Spleen (tissue), 11 donors: ENCODE measurements around the gene DIDO1. TPM values are rescaled to one million over a fixed set of nuclear protein-coding genes. Genes with fewer than 3 reads are reported as not detected.
A peak's percentile ranks its signal among the peaks of the same experiment; 100 is the strongest.

ENCODE experiments used
- DNase-seq: peaks from one replicate; pipeline ENCODE4 v3.0.0-alpha.2; 2020
- H3K27ac ChIP-seq, 8 donors: fragments of 200-600 bp; sonication (generic) in 7 of 8; 1 replicate in 4 of 8; 2 replicates in 4 of 8; pipeline versions ENCODE4 v1.5.0 to v1.8.0; 2016 to 2021; ENCODE audit warnings: inconsistent platforms in 4 of 8, mild to moderate bottlenecking in 4 of 8, moderate library complexity in 1 of 8
- H3K27me3 ChIP-seq, 7 donors: fragments of 200-600 bp; sonication (generic) in 6 of 7; replicated peaks in 1 of 7; 1 replicate in 4 of 7; 2 replicates in 3 of 7; pipeline versions ENCODE4 v1.5.0 to v1.8.0; 2016 to 2021; ENCODE audit warnings: inconsistent platforms in 3 of 7, mild to moderate bottlenecking in 1 of 7
- H3K36me3 ChIP-seq, 6 donors: fragments of 200-600 bp; sonication (generic) in 5 of 6; 1 replicate in 4 of 6; 2 replicates in 2 of 6; pipeline versions ENCODE4 v1.5.0 to v1.8.0; 2016 to 2021; ENCODE audit warnings: inconsistent platforms in 2 of 6
- H3K4me1 ChIP-seq, 6 donors: fragments of 200-600 bp; sonication (generic) in 5 of 6; 1 replicate in 3 of 6; 2 replicates in 3 of 6; pipeline versions ENCODE4 v1.5.0 to v1.8.0; 2016 to 2021; ENCODE audit warnings: inconsistent platforms in 3 of 6
- H3K4me3 ChIP-seq, 8 donors: fragments of 200-600 bp; sonication (generic) in 7 of 8; 1 replicate in 4 of 8; 2 replicates in 4 of 8; pipeline versions ENCODE4 v1.5.0 to v1.8.0; 2016 to 2021; ENCODE audit warnings: inconsistent platforms in 4 of 8, mild to moderate bottlenecking in 4 of 8, moderate library complexity in 2 of 8
- H3K9me3 ChIP-seq, 8 donors: fragments of 200-600 bp; sonication (generic) in 7 of 8; 1 replicate in 4 of 8; 2 replicates in 4 of 8; pipeline versions ENCODE4 v1.5.0 to v1.8.0; 2016 to 2021; ENCODE audit warnings: inconsistent platforms in 4 of 8
- POLR2A ChIP-seq, 3 donors: fragments of 450-650 bp; IDR thresholded peaks; one replicate each; pipeline ENCODE4 v1.5.1; 2017; ENCODE audit warnings: antibody characterized with exemption in 3 of 3, mild to moderate bottlenecking in 1 of 3
- POLR2AphosphoS5 ChIP-seq, 3 donors: sonication (generic); formaldehyde crosslinking; IDR thresholded peaks; one replicate each; pipeline ENCODE4 v1.5.1; 2017; ENCODE audit warnings: antibody characterized with exemption in 3 of 3
- WGBS, 5 donors: extraction: QIAGEN DNeasy Blood & Tissue Kit in 3 of 5; methylation state at CpG; one replicate each; pipeline versions ENCODE4 v1.1.5 to v1.1.7; 2013 to 2018; 5-methylcytosine and 5-hydroxymethylcytosine counted together
- intact Hi-C: fragments of 100-400 bp; cut with DNase I; formaldehyde crosslinking; loops from one replicate; pipeline ENCODE4 v1.15.0; 2023; ENCODE audit warnings: low total_unique reads
- polyA plus RNA-seq, 3 donors: library from polyadenylated mRNA; stranded (reverse); fragments of 200-250 nt; gene quantifications; one replicate each; pipeline ENCODE4 v1.2.1, GENCODE V29; 2013
- total RNA-seq, 7 donors: library from RNA; depleted of rRNA in 3 of 7; stranded (reverse); fragments of >200 nt in 3 of 7; fragmentation: NEBNext Ultra II Directional in 4 of 7; extraction: Animal tissue kit (Norgen Biotek cat#: 25700) in 4 of 7; gene quantifications; one replicate each; pipeline versions ENCODE4 v1.1.0 to v1.2.1, GENCODE V29; 2016 to 2021
- TF ChIP-seq, protein P1 (sequence below), 11 experiments: fragments of 200-600 bp in 7 of 11; fragments of 450-650 bp in 4 of 11; sonication (generic) in 4 of 11; IDR thresholded peaks in 8 of 11; conservative IDR thresholded peaks in 3 of 11; 1 replicate in 7 of 11; 2 replicates in 4 of 11; pipeline versions ENCODE4 v1.4.0 to v1.8.0; 2016 to 2021; ENCODE audit warnings: antibody characterized with exemption in 11 of 11, inconsistent platforms in 4 of 11, mild to moderate bottlenecking in 1 of 11
- donor health status: healthy with polysubstance abuse.
- donor health status: DM: no; HTN: no; CAD: no; lungs with moderate emphysema.
- donor health status: DM: no; HTN: no; CAD: no.
- donor health status: Bipolar disorder and iron deficiency.
- donor health status: healthy.
- donor health status: DM: no; HTN: no; CAD: no.
- donor health status: DM: yes; HTN: yes; CAD: no.

The DIDO1 gene
- total and polyA plus RNA-seq, 10 donors = 17.4 to 79.6 (median 66.9) TPM

DNA sequence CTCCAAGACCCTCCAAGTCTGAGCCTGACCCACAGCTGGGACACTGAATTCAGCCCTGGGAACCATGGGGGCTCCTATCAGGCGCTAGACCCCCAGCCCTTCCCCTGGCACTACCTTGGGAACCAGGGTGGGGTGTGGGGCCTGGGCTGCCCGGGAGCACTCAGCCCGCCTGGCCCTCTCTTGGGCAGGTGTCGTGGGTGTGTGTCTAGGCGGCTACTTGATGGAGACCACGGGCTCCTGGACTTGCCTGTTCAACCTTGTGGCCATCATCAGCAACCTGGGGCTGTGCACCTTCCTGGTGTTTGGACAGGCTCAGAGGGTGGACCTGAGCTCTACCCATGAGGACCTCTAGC is 40.8 kb upstream of the DIDO1 start:
- DNase-seq = no peak
- peaks cover 0 to 54% (median 27%) of the 10 kb centered on the region in 6 donors for H3K36me3 ChIP-seq
- H3K4me1 ChIP-seq = peaks cover 0 to 1% (median under 1%) of the 10 kb centered on the region in 6 donors
- peaks cover 0 to 26% (median 13%) of the 10 kb centered on the region in 7 donors for H3K27me3 ChIP-seq
- no peak overlapping the region for H3K27ac ChIP-seq
- WGBS, 5 donors = 83 to 94% (median 92%) methylated on average over 1 to 6 of the region's 6 CpGs
- no peaks in the 10 kb centered on the region for H3K9me3 ChIP-seq
- TF ChIP-seq, protein P1, sequence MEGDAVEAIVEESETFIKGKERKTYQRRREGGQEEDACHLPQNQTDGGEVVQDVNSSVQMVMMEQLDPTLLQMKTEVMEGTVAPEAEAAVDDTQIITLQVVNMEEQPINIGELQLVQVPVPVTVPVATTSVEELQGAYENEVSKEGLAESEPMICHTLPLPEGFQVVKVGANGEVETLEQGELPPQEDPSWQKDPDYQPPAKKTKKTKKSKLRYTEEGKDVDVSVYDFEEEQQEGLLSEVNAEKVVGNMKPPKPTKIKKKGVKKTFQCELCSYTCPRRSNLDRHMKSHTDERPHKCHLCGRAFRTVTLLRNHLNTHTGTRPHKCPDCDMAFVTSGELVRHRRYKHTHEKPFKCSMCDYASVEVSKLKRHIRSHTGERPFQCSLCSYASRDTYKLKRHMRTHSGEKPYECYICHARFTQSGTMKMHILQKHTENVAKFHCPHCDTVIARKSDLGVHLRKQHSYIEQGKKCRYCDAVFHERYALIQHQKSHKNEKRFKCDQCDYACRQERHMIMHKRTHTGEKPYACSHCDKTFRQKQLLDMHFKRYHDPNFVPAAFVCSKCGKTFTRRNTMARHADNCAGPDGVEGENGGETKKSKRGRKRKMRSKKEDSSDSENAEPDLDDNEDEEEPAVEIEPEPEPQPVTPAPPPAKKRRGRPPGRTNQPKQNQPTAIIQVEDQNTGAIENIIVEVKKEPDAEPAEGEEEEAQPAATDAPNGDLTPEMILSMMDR (IDR thresholded peaks at IDR 0.05 in 8 of 11, conservative IDR thresholded peaks at IDR 0.05 in 3 of 11) = no peak
- TF ChIP-seq POLR2AphosphoS5 (IDR thresholded peaks at IDR 0.05) = no peak
- TF ChIP-seq POLR2A (IDR thresholded peaks at IDR 0.05) = no peak
- intact Hi-C loops = no loop called here
- no peak overlapping the region for H3K4me3 ChIP-seq

DNA sequence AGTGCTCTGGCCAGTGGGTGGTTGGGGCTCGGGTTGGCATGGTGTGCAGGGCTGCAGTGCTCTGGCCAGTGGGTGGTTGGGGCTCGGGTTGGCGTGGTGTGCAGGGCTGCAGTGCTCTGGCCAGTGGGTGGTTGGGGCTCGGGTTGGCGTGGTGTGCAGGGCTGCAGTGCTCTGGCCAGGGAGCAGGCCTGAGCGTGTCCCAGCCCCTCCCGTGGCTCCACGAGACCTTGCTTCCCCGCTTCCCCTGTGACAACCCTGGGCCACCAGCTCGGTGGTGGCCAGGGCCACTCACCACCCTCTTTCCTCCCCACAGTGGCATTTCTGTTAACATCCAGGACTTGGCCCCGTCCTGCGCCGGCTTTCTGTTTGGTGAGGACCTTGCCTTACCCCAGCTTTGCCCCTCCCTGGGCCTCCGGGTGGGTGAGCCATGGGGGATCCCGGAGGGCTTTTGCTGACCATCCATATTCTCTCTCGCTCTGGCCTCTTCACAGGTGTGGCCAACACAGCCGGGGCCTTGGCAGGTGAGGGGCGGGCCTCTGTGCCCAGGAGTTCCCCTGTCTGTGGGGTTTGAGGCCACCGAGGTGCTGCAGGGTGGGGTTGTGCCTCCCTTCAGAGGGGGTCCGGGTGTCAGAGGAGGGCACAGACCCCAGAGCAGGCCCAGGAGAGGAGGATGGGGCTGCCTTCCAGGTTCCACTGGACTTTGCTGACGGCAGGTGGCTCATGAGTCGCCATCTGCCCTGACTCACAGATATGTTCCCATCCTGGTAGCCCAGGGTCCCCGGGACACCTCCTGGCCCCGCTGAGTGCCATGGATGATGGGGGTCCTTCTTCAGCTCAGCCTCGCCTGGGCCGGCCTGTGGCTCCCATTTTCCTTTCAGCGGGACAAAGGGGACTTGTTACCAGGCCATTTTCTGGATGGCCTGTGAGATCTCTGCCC is 40.2 kb upstream of the DIDO1 start:
- peaks cover 0 to 60% (median 29%) of the 10 kb centered on the region in 6 donors for H3K36me3 ChIP-seq
- DNase-seq = peak; percentile 67
- TF ChIP-seq, protein P1 (IDR thresholded peaks at IDR 0.05 in 8 of 11, conservative IDR thresholded peaks at IDR 0.05 in 3 of 11) = no peak
- no peak for TF ChIP-seq POLR2AphosphoS5 (IDR thresholded peaks at IDR 0.05)
- TF ChIP-seq POLR2A (IDR thresholded peaks at IDR 0.05) = no peak
- WGBS, 5 donors = 92 to 94% (median 93%) methylated on average over 15 to 26 of the region's 27 CpGs
- intact Hi-C loops = no loop called here
- H3K27me3 ChIP-seq = peaks cover 0 to 22% (median 13%) of the 10 kb centered on the region in 7 donors
- H3K4me3 ChIP-seq = no peak overlapping the region
- no peaks in the 10 kb centered on the region for H3K9me3 ChIP-seq
- no peak overlapping the region for H3K27ac ChIP-seq
- H3K4me1 ChIP-seq = no peaks in the 10 kb centered on the region

DNA sequence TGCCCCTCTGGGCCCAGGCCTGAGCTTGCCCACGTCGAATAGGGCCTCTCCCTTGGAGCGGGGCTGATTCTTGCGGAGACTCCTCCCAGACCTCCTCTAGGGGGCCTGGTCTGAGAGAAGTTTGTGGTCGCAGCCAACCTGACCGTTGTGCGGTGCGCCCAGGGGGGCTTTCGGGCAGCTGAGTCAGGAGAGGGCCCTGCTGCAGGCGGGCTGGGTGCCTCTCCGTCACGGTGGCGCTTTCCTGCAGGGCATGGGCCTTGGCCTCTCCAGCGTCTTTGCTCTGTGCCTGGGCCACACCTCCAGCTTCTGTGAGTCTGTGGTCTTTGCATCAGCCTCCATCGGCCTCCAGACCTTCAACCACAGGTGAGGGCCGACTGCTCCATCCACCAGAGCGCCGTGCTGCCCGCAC is 39.1 kb upstream of the DIDO1 start:
- TF ChIP-seq POLR2A (IDR thresholded peaks at IDR 0.05) = no peak
- TF ChIP-seq, protein P1 (IDR thresholded peaks at IDR 0.05 in 8 of 11, conservative IDR thresholded peaks at IDR 0.05 in 3 of 11) = no peak
- no peak for TF ChIP-seq POLR2AphosphoS5 (IDR thresholded peaks at IDR 0.05)
- H3K4me3 ChIP-seq = no peak overlapping the region
- H3K4me1 ChIP-seq = no peaks in the 10 kb centered on the region
- H3K27ac ChIP-seq = no peak overlapping the region
- DNase-seq = peak; percentile 67
- H3K9me3 ChIP-seq = no peaks in the 10 kb centered on the region
- H3K36me3 ChIP-seq = peaks cover 0 to 65% (median 29%) of the 10 kb centered on the region in 6 donors
- H3K27me3 ChIP-seq = peaks cover 0 to 11% (median 3%) of the 10 kb centered on the region in 7 donors
- intact Hi-C loops = no loop called here
- WGBS, 5 donors = 75 to 88% (median 81%) methylated on average over 11 to 19 of the region's 19 CpGs

DNA sequence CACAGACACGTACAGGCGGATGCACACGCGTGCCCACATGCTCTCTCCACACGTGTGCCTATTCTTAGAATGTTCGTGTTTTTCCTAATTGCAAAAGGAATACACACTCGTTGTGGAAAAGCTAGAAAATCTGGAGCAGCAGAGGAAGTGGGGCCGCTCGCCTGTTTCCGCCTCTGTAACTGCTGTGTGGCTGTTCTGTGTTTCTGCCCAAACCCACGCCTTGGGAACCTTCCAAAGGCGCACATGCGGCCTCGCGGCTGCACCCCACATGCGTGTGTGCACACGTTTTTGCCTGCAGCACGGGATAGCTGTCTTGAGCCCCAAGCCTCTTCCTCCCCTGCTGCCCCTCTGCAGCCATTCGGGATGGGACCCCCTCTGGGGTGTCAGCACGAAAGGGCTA is 38.4 kb upstream of the DIDO1 start:
- Histone ChIP-seq H3K9me3 (no peaks in the 10 kb centered on the region), H3K4me1 (peaks cover 0 to 6% (median 2%) of the 10 kb centered on the region in 6 donors), H3K36me3 (peaks cover 0 to 72% (median 29%) of the 10 kb centered on the region in 6 donors), H3K4me3 (no peak overlapping the region), H3K27me3 (peaks cover 0 to 5% (median 0%) of the 10 kb centered on the region in 7 donors), H3K27ac (no peak overlapping the region)
- peak; percentile 40 for DNase-seq
- TF ChIP-seq, protein P1 (IDR thresholded peaks at IDR 0.05 in 8 of 11, conservative IDR thresholded peaks at IDR 0.05 in 3 of 11) = no peak
- TF ChIP-seq POLR2A (IDR thresholded peaks at IDR 0.05) (no peak), POLR2AphosphoS5 (IDR thresholded peaks at IDR 0.05) (no peak)
- 57 to 84% (median 71%) methylated on average over 19 to 20 of the region's 20 CpGs for WGBS, 5 donors
- intact Hi-C loops = no loop called here
